Prostate gland (tissue), 2 donors: ENCODE measurements around the gene ALB.

ENCODE experiments used
- POLR2A ChIP-seq: fragments of 450-650 bp; IDR thresholded peaks from one replicate; pipeline ENCODE4 v1.6.1; 2016; ENCODE audit warnings: antibody characterized with exemption, mild to moderate bottlenecking
- POLR2AphosphoS5 ChIP-seq: sonication (generic); formaldehyde crosslinking; IDR thresholded peaks from one replicate; pipeline ENCODE4 v1.6.1; 2017; ENCODE audit warnings: antibody characterized with exemption
- TF ChIP-seq, protein P1 (sequence below), 4 experiments: fragments of 200-600 bp in 2 of 4; fragments of 450-650 bp in 2 of 4; sonication (generic) in 2 of 4; IDR thresholded peaks; 1 replicate in 3 of 4; 2 replicates in 1 of 4; pipeline ENCODE4 v1.5.1; 2016 to 2019; ENCODE audit warnings: antibody characterized with exemption in 4 of 4, mild to moderate bottlenecking in 2 of 4, moderate library complexity in 2 of 4

DNA sequence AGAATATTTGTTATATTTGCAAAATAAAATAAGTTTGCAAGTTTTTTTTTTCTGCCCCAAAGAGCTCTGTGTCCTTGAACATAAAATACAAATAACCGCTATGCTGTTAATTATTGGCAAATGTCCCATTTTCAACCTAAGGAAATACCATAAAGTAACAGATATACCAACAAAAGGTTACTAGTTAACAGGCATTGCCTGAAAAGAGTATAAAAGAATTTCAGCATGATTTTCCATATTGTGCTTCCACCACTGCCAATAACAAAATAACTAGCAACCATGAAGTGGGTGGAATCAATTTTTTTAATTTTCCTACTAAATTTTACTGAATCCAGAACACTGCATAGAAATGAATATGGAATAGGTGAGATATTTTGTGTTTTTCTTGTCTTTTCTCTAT lies 31.9 kb downstream of the ALB start, which contains the start of gene AFP:
- TF ChIP-seq POLR2A (no peak), POLR2AphosphoS5 (no peak)
- TF ChIP-seq, protein P1, sequence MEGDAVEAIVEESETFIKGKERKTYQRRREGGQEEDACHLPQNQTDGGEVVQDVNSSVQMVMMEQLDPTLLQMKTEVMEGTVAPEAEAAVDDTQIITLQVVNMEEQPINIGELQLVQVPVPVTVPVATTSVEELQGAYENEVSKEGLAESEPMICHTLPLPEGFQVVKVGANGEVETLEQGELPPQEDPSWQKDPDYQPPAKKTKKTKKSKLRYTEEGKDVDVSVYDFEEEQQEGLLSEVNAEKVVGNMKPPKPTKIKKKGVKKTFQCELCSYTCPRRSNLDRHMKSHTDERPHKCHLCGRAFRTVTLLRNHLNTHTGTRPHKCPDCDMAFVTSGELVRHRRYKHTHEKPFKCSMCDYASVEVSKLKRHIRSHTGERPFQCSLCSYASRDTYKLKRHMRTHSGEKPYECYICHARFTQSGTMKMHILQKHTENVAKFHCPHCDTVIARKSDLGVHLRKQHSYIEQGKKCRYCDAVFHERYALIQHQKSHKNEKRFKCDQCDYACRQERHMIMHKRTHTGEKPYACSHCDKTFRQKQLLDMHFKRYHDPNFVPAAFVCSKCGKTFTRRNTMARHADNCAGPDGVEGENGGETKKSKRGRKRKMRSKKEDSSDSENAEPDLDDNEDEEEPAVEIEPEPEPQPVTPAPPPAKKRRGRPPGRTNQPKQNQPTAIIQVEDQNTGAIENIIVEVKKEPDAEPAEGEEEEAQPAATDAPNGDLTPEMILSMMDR (IDR thresholded peaks at IDR 0.05) = no peak
